SK-N-SH treated with all-trans-retinoic acid at 6 μM for 48 hours (cell line): ENCODE data around the gene PSRC1.

Experiments used
- ATAC-seq: fragments of 200-7000 bp; cut with Tn5 transposase; 3 replicates; pipeline ENCODE4 v1.9.1; 2020; ENCODE audit warnings: mild to moderate bottlenecking, moderate library complexity
- ARNTL ChIP-seq: fragments of 450-650 bp; formaldehyde crosslinking; IDR thresholded peaks from 2 replicates; pipeline ENCODE4 v1.5.0; 2020; ENCODE audit warnings: low read depth, mild to moderate bottlenecking, moderate library complexity, borderline replicate concordance
- BACH2 ChIP-seq: fragments of 250-450 bp; sonication (Bioruptor Pico); IDR thresholded peaks from 2 replicates; pipeline ENCODE4 v1.9.0; 2021; ENCODE audit warnings: mild to moderate bottlenecking, borderline replicate concordance
- CSDC2 ChIP-seq: fragments of 250-450 bp; sonication (Bioruptor Pico); IDR thresholded peaks from 2 replicates; pipeline ENCODE4 v1.5.0; 2020; ENCODE audit warnings: mild to moderate bottlenecking, moderate library complexity
- ISL1 ChIP-seq: fragments of 250-450 bp; sonication (Bioruptor Pico); IDR thresholded peaks from 2 replicates; pipeline ENCODE4 v2.1.2; 2022; ENCODE audit warnings: mild to moderate bottlenecking, moderate library complexity
- OSR1 ChIP-seq: fragments of 250-450 bp; sonication (Bioruptor Pico); IDR thresholded peaks from 2 replicates; pipeline ENCODE4 v1.8.0; 2022; ENCODE audit warnings: moderate library complexity, mild to moderate bottlenecking, inconsistent platforms
- PPARA ChIP-seq: fragments of 250-450 bp; sonication (Bioruptor Pico); IDR thresholded peaks from 2 replicates; pipeline ENCODE4 v1.5.0; 2020; ENCODE audit warnings: mild to moderate bottlenecking, borderline replicate concordance
- RARB ChIP-seq: fragments of 250-450 bp; sonication (Bioruptor Pico); IDR thresholded peaks from 2 replicates; pipeline ENCODE4 v1.8.0; 2021; ENCODE audit warnings: mild to moderate bottlenecking, moderate library complexity
- SNAI2 ChIP-seq: fragments of 250-450 bp; sonication (Bioruptor Pico); IDR thresholded peaks from 2 replicates; pipeline ENCODE4 v1.5.0; 2020; ENCODE audit warnings: mild to moderate bottlenecking, moderate library complexity
- TCF4 ChIP-seq: fragments of 250-450 bp; sonication (Bioruptor Pico); IDR thresholded peaks from 2 replicates; pipeline ENCODE4 v1.8.0; 2021; ENCODE audit warnings: mild to moderate bottlenecking, moderate library complexity, borderline replicate concordance
- TOX ChIP-seq: fragments of 250-450 bp; sonication (Bioruptor Pico); IDR thresholded peaks from 2 replicates; pipeline ENCODE4 v1.8.0; 2021; ENCODE audit warnings: mild to moderate bottlenecking, moderate library complexity, borderline replicate concordance
- ZC3H10 ChIP-seq: fragments of 250-450 bp; sonication (Bioruptor Pico); IDR thresholded peaks from 2 replicates; pipeline ENCODE4 v1.5.1; 2021; ENCODE audit warnings: mild to moderate bottlenecking, moderate library complexity
- ZFP3 ChIP-seq: fragments of 250-450 bp; sonication (Bioruptor Pico); IDR thresholded peaks from 2 replicates; pipeline ENCODE4 v1.5.0; 2020; ENCODE audit warnings: mild to moderate bottlenecking, moderate library complexity
- ZFP30 ChIP-seq: fragments of 450-650 bp; formaldehyde crosslinking; IDR thresholded peaks from 2 replicates; pipeline ENCODE4 v1.5.0; 2022; ENCODE audit warnings: mild to moderate bottlenecking, moderate library complexity
- ZNF565 ChIP-seq: fragments of 450-650 bp; formaldehyde crosslinking; conservative IDR thresholded peaks from 2 replicates; pipeline ENCODE4 v1.5.0; 2020; ENCODE audit warnings: low read depth, mild to moderate bottlenecking, moderate library complexity
- ZNF70 ChIP-seq: fragments of 450-650 bp; formaldehyde crosslinking; IDR thresholded peaks from 2 replicates; pipeline ENCODE4 v1.5.0; 2020; ENCODE audit warnings: mild to moderate bottlenecking, moderate library complexity
- ZNF8 ChIP-seq: fragments of 450-650 bp; formaldehyde crosslinking; IDR thresholded peaks from 2 replicates; pipeline ENCODE4 v1.5.0; 2020; ENCODE audit warnings: mild to moderate bottlenecking, moderate library complexity
- TF ChIP-seq, protein P1 (sequence below): fragments of 250-450 bp; sonication (Bioruptor Pico); IDR thresholded peaks from 2 replicates; pipeline ENCODE4 v1.5.0; 2020; ENCODE audit warnings: mild to moderate bottlenecking, moderate library complexity
- TF ChIP-seq, protein P2 (sequence below): fragments of 250-450 bp; sonication (Bioruptor Pico); IDR thresholded peaks from 2 replicates; pipeline ENCODE4 v1.8.0; 2020; ENCODE audit warnings: mild to moderate bottlenecking, moderate library complexity, borderline replicate concordance
- TF ChIP-seq, protein P3 (sequence below): fragments of 250-450 bp; sonication (Bioruptor Pico); IDR thresholded peaks from 2 replicates; pipeline ENCODE4 v1.5.1; 2021; ENCODE audit warnings: mild to moderate bottlenecking, moderate library complexity
- TF ChIP-seq, protein P4 (sequence below): fragments of 250-450 bp; sonication (Bioruptor Pico); IDR thresholded peaks from 2 replicates; pipeline ENCODE4 v1.8.0; 2021; ENCODE audit warnings: low read depth, mild to moderate bottlenecking, moderate library complexity, borderline replicate concordance
- TF ChIP-seq, protein P5 (sequence below): fragments of 250-450 bp; sonication (Bioruptor Pico); IDR thresholded peaks from 2 replicates; pipeline ENCODE4 v1.5.1; 2020; ENCODE audit warnings: low read depth, mild to moderate bottlenecking, moderate library complexity

PSRC1 gene

DNA sequence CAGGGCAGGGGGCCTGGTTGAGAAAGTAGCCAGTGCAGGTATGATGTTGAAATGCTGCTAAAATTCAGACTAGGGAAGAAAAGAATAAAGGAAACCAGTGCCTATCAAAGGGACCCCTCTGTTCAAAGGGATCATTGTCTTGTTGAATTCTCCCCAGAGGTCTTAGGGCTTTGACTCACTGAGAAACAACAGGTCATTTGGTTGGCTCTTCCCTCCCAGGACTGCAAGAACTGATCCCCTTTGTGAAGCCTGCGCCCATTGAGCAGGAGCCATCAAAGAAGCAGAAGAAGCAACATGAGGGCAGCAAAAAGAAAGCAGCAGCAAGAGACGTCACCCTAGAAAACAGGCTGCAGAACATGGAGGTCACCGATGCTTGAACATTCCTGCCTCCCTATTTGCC, 45.4 kb downstream of the PSRC1 start:
- no peak for ATAC-seq
- TF ChIP-seq, protein P1, sequence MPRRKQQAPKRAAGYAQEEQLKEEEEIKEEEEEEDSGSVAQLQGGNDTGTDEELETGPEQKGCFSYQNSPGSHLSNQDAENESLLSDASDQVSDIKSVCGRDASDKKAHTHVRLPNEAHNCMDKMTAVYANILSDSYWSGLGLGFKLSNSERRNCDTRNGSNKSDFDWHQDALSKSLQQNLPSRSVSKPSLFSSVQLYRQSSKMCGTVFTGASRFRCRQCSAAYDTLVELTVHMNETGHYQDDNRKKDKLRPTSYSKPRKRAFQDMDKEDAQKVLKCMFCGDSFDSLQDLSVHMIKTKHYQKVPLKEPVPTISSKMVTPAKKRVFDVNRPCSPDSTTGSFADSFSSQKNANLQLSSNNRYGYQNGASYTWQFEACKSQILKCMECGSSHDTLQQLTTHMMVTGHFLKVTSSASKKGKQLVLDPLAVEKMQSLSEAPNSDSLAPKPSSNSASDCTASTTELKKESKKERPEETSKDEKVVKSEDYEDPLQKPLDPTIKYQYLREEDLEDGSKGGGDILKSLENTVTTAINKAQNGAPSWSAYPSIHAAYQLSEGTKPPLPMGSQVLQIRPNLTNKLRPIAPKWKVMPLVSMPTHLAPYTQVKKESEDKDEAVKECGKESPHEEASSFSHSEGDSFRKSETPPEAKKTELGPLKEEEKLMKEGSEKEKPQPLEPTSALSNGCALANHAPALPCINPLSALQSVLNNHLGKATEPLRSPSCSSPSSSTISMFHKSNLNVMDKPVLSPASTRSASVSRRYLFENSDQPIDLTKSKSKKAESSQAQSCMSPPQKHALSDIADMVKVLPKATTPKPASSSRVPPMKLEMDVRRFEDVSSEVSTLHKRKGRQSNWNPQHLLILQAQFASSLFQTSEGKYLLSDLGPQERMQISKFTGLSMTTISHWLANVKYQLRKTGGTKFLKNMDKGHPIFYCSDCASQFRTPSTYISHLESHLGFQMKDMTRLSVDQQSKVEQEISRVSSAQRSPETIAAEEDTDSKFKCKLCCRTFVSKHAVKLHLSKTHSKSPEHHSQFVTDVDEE (CRISPR knock-in tag), result no peak
- TF ChIP-seq ZNF565, result no peak
- TF ChIP-seq ZNF70 (CRISPR knock-in tag), result no peak
- no peak for TF ChIP-seq BACH2 (CRISPR knock-in tag)
- TF ChIP-seq, protein P2, sequence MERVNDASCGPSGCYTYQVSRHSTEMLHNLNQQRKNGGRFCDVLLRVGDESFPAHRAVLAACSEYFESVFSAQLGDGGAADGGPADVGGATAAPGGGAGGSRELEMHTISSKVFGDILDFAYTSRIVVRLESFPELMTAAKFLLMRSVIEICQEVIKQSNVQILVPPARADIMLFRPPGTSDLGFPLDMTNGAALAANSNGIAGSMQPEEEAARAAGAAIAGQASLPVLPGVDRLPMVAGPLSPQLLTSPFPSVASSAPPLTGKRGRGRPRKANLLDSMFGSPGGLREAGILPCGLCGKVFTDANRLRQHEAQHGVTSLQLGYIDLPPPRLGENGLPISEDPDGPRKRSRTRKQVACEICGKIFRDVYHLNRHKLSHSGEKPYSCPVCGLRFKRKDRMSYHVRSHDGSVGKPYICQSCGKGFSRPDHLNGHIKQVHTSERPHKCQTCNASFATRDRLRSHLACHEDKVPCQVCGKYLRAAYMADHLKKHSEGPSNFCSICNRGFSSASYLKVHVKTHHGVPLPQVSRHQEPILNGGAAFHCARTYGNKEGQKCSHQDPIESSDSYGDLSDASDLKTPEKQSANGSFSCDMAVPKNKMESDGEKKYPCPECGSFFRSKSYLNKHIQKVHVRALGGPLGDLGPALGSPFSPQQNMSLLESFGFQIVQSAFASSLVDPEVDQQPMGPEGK (CRISPR knock-in tag), result no peak
- no peak for TF ChIP-seq ISL1
- TF ChIP-seq ZC3H10, result no peak
- TF ChIP-seq, protein P3, sequence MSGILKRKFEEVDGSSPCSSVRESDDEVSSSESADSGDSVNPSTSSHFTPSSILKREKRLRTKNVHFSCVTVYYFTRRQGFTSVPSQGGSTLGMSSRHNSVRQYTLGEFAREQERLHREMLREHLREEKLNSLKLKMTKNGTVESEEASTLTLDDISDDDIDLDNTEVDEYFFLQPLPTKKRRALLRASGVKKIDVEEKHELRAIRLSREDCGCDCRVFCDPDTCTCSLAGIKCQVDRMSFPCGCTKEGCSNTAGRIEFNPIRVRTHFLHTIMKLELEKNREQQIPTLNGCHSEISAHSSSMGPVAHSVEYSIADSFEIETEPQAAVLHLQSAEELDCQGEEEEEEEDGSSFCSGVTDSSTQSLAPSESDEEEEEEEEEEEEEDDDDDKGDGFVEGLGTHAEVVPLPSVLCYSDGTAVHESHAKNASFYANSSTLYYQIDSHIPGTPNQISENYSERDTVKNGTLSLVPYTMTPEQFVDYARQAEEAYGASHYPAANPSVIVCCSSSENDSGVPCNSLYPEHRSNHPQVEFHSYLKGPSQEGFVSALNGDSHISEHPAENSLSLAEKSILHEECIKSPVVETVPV, result no peak
- no peak for TF ChIP-seq ZFP30 (CRISPR knock-in tag)
- TF ChIP-seq, protein P4, sequence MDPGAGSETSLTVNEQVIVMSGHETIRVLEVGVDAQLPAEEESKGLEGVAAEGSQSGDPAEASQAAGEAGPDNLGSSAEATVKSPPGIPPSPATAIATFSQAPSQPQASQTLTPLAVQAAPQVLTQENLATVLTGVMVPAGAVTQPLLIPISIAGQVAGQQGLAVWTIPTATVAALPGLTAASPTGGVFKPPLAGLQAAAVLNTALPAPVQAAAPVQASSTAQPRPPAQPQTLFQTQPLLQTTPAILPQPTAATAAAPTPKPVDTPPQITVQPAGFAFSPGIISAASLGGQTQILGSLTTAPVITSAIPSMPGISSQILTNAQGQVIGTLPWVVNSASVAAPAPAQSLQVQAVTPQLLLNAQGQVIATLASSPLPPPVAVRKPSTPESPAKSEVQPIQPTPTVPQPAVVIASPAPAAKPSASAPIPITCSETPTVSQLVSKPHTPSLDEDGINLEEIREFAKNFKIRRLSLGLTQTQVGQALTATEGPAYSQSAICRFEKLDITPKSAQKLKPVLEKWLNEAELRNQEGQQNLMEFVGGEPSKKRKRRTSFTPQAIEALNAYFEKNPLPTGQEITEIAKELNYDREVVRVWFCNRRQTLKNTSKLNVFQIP (CRISPR knock-in tag), result no peak
- TF ChIP-seq, protein P5, sequence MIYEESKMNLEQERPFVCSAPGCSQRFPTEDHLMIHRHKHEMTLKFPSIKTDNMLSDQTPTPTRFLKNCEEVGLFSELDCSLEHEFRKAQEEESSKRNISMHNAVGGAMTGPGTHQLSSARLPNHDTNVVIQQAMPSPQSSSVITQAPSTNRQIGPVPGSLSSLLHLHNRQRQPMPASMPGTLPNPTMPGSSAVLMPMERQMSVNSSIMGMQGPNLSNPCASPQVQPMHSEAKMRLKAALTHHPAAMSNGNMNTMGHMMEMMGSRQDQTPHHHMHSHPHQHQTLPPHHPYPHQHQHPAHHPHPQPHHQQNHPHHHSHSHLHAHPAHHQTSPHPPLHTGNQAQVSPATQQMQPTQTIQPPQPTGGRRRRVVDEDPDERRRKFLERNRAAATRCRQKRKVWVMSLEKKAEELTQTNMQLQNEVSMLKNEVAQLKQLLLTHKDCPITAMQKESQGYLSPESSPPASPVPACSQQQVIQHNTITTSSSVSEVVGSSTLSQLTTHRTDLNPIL (CRISPR knock-in tag), result no peak
- TF ChIP-seq TOX (CRISPR knock-in tag), result no peak
- no peak for TF ChIP-seq ZNF8 (CRISPR knock-in tag)
- TF ChIP-seq RARB (CRISPR knock-in tag), result no peak
- no peak for TF ChIP-seq OSR1 (CRISPR knock-in tag)
- no peak for TF ChIP-seq ZFP3 (CRISPR knock-in tag)
- no peak for TF ChIP-seq ARNTL (CRISPR knock-in tag)
- TF ChIP-seq PPARA (CRISPR knock-in tag), result no peak

DNA sequence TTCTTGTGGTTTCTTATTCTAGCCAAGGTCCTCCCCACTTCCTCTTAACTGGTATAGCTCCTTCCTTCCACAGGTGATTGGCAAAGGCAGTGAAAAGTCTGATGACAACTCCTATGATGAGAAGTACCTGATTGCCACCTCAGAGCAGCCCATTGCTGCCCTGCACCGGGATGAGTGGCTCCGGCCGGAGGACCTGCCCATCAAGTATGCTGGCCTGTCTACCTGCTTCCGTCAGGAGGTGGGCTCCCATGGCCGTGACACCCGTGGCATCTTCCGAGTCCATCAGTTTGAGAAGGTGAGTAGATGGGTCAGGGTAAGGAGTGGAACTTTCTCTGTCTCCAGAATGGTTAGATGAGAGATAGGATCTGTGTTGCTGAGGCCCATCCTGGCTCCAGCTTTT, 47.8 kb downstream of the PSRC1 start:
- no peak for TF ChIP-seq CSDC2 (CRISPR knock-in tag)
- no peak for TF ChIP-seq TCF4 (CRISPR knock-in tag)
- no peak for TF ChIP-seq ARNTL (CRISPR knock-in tag)
- no peak for ATAC-seq

DNA sequence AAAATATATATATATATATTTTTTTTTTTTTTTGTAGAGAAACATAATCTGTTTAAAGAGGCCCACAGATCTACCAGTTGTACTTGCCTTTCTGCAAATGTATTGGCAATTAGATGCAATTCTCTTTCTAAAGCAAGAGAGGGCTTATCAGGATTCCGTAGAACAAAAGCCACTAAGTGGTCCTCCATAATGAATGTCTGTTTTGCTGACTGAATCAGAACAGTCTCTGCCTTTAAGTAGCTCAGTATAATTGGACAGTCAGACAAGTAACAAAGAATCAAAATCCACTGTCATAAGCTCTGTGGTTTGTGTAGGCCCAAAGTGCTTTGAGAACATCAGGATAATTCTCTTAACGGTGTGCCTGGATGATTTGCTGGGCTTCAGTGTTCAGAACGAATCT, 51.9 kb downstream of the PSRC1 start:
- no peak for ATAC-seq
- TF ChIP-seq TOX (CRISPR knock-in tag) (no peak), SNAI2 (no peak), ZC3H10 (no peak), ARNTL (CRISPR knock-in tag) (no peak), PPARA (CRISPR knock-in tag) (no peak)
- TF ChIP-seq, all 23 proteins: peak for 0
